ENCODE measurements around the gene MTR. TPM values are rescaled to one million over a fixed set of nuclear protein-coding genes. Genes with fewer than 3 reads are reported as not detected.
"Not testable (repeated sequence)": the region's sequence is repeated elsewhere in the genome, so short reads cannot be mapped to it uniquely, and the experiment has no call there.

MTR gene
- total RNA-seq, 6 experiments from 2014 or later: 9.4 to 15.4 (median 11.8) TPM

DNA sequence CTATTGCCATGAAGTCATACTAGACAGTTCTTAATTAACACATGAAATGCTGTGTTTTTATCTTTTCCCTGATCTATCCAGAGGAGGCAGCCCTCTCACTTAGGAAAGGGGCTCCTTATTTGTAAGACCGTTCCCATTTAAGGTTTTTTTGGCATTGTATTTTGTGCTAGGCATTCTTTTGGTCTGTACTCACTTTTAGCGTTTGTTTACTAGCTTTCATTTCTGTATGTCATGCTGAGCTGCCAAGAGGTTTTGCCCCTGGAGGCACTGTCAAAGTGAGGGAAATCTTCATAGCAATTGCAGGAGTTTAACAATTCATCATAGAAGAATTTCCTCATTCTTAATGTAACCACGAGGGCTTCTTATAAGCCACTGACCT is 59.5 kb downstream of the MTR start:
- ATAC-seq (no peak), DNase-seq (no peak)
- no peak for TF ChIP-seq POLR2A (IDR thresholded peaks at IDR 0.05)
- TF ChIP-seq, protein P1, sequence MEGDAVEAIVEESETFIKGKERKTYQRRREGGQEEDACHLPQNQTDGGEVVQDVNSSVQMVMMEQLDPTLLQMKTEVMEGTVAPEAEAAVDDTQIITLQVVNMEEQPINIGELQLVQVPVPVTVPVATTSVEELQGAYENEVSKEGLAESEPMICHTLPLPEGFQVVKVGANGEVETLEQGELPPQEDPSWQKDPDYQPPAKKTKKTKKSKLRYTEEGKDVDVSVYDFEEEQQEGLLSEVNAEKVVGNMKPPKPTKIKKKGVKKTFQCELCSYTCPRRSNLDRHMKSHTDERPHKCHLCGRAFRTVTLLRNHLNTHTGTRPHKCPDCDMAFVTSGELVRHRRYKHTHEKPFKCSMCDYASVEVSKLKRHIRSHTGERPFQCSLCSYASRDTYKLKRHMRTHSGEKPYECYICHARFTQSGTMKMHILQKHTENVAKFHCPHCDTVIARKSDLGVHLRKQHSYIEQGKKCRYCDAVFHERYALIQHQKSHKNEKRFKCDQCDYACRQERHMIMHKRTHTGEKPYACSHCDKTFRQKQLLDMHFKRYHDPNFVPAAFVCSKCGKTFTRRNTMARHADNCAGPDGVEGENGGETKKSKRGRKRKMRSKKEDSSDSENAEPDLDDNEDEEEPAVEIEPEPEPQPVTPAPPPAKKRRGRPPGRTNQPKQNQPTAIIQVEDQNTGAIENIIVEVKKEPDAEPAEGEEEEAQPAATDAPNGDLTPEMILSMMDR (IDR thresholded peaks at IDR 0.05): no peak
- H3K27ac ChIP-seq: no peak overlapping the region
- 72% methylated on average over 3 of the region's 3 CpGs for WGBS (ENCODE audit: insufficient coverage, low coverage, low lambda C conversion rate, missing lambda C conversion rate)
- H3K27me3 ChIP-seq: no peaks in the 10 kb centered on the region
- intact Hi-C loops (cut with DNase I): no loop called here
- H3K36me3 ChIP-seq: peaks cover 0 to 11% (median 5%) of the 10 kb centered on the region in 4 donors
- H3K9me3 ChIP-seq: no peaks in the 10 kb centered on the region
- H3K4me1 ChIP-seq: peaks cover 0 to 27% (median 7%) of the 10 kb centered on the region in 4 donors
- no peak overlapping the region for H3K4me3 ChIP-seq

DNA sequence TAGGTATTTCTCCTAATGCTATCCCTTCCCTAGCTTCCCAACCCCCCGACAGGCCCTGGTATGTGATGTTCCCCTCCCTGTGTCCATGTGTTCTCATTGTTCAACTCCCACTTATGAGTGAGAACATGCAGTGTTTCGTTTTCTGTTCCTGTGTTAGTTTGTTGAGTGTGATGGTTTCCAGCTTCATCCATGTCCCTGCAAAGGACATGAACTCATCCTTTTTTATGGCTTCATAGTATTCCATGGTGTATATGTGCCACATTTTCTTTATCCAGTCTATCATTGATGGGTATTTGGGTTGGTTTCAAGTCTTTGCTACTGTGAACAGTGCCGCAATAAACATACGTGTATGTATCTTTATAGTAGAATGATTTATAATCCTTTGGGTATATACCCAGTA is 61.6 kb downstream of the MTR start:
- intact Hi-C loops (cut with DNase I): not testable (repeated sequence)
- H3K36me3 ChIP-seq: peaks cover 0 to 11% (median 5%) of the 10 kb centered on the region in 4 donors
- 92% methylated on average over 3 of the region's 4 CpGs for WGBS (ENCODE audit: insufficient coverage, low coverage, low lambda C conversion rate, missing lambda C conversion rate)

DNA sequence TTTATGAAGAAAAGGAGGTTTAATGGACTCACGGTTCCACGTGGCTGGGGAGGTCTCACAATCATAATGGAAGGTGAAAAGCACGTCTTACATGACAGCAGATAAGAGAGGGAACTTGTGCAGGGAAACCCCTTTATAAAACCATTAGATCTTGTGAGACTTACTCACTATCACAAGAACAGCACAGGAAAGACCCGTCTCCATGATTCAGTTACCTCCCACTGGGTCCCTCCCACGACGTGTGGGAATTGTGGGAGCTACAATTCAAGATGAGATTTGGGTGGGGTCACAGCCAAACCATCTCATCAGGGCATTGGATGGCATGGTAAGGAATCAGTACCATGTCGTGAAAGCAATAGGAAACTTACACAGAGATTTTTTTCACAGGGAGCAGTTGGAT is 63.1 kb downstream of the MTR start:
- no peak overlapping the region for H3K27ac ChIP-seq
- peaks cover 0 to 5% (median 3%) of the 10 kb centered on the region in 4 donors for H3K36me3 ChIP-seq
- H3K9me3 ChIP-seq: no peaks in the 10 kb centered on the region
- WGBS (ENCODE audit: insufficient coverage, low coverage, low lambda C conversion rate, missing lambda C conversion rate): 89% methylated on average over 6 of the region's 7 CpGs
- H3K27me3 ChIP-seq: no peaks in the 10 kb centered on the region
- H3K4me3 ChIP-seq: no peak overlapping the region
- no peak for TF ChIP-seq POLR2A (IDR thresholded peaks at IDR 0.05)
- ATAC-seq (no peak), DNase-seq (no peak)
- intact Hi-C loops (cut with DNase I): no loop called here
- peaks cover 0 to 39% (median 8%) of the 10 kb centered on the region in 4 donors for H3K4me1 ChIP-seq

More for the DNA sequence above, 61.6 kb downstream of the MTR start:
- not testable (repeated sequence) for H3K27me3 ChIP-seq, H3K4me3 ChIP-seq, H3K9me3 ChIP-seq, H3K27ac ChIP-seq, ATAC-seq, DNase-seq
- H3K4me1 ChIP-seq: peaks cover 0 to 27% (median 3%) of the 10 kb centered on the region in 4 donors

DNA sequence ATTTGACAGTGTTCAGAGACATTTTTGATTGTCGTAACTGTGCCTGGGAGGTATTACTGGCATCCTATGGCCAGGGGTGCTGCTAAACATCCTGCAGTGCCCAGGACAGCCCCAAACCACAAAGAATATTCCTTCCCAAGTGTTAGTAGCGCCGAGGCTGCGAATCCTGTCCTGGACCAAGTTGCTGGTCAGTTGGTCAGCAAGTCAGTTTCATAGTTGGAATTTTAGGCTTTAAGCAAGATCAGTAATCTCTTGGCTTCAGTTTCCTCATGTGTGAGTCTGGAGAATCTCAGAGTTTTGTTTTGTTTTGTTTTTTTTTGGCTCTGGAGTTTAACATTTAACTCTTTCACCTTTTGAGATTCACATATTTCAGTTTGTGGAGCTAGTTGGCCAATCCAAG is 65.0 kb downstream of the MTR start:
- DNase-seq (no peak), ATAC-seq (no peak)
- intact Hi-C loops (cut with DNase I): no loop called here
- H3K36me3 ChIP-seq: peaks cover 0 to 5% (median under 1%) of the 10 kb centered on the region in 4 donors
- H3K27ac ChIP-seq: no peak overlapping the region
- H3K27me3 ChIP-seq: no peaks in the 10 kb centered on the region
- WGBS (ENCODE audit: insufficient coverage, low coverage, low lambda C conversion rate, missing lambda C conversion rate): no CpG with 5 or more reads among the region's 4 CpGs
- TF ChIP-seq, protein P1 (IDR thresholded peaks at IDR 0.05): no peak
- TF ChIP-seq POLR2A (IDR thresholded peaks at IDR 0.05): no peak
- H3K4me1 ChIP-seq: peaks cover 0 to 50% (median 16%) of the 10 kb centered on the region in 4 donors
- H3K4me3 ChIP-seq: no peak overlapping the region
- no peaks in the 10 kb centered on the region for H3K9me3 ChIP-seq

DNA sequence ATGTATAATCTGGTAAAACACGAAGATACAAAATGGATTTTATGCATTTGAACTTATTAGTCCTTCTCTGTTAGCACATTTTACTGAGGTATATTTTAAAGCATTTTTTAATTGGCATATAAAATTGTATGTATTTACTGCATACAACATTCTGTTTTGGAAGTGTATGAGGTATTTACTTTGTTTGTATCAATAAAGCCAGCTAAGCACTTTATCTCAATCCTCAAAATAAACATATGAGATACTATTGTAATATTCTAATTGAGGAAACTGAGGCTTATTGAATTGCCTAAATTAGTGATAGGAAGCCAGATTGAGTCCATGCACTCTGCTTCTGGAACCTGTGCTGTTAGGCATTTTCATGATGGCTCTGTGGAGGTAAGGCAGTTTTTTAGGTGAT is 65.6 kb downstream of the MTR start:
- Histone ChIP-seq H3K9me3 (no peaks in the 10 kb centered on the region), H3K27ac (no peak overlapping the region), H3K27me3 (no peaks in the 10 kb centered on the region), H3K4me3 (no peak overlapping the region), H3K4me1 (peaks cover 0 to 56% (median 18%) of the 10 kb centered on the region in 4 donors), H3K36me3 (peaks cover 0 to 3% (median 0%) of the 10 kb centered on the region in 4 donors)
- 46% methylated on average over 1 of the region's 1 CpG for WGBS (ENCODE audit: insufficient coverage, low coverage, low lambda C conversion rate, missing lambda C conversion rate)
- intact Hi-C loops (cut with DNase I): no loop called here
- TF ChIP-seq, protein P1 (IDR thresholded peaks at IDR 0.05): no peak
- no peak for TF ChIP-seq POLR2A (IDR thresholded peaks at IDR 0.05)
- DNase-seq: no peak
- no peak for ATAC-seq
